ENCODE data around the gene CRAT. TPM values are rescaled to one million over a fixed set of nuclear protein-coding genes. Genes with fewer than 3 reads are reported as not detected.

The CRAT gene
- total and polyA plus RNA-seq, 5 donors from 2014 or later = 8.7 to 12.5 (median 10.9) TPM

GRCh38 chr9:129060991-129061390 lies 49.6 kb downstream of the CRAT start:
- peaks cover 39% of the 10 kb centered on the region for H3K36me3 ChIP-seq (ENCODE audit: control insufficient read depth, insufficient read depth, low read length)
- H3K27ac ChIP-seq (ENCODE audit: insufficient read depth, low read length, poor library complexity, severe bottlenecking) = no peak overlapping the region
- peaks cover 0 to 1% (median 0%) of the 10 kb centered on the region in 7 donors for H3K9me3 Mint-ChIP-seq

GRCh38 chr9:129059796-129060785 lies 50.5 kb downstream of the CRAT start:
- Mint-ChIP-seq H3K36me3 (peaks cover 10% of the 10 kb centered on the region), H3K4me3 (no peak overlapping the region), H3K9me3 (peaks cover 0 to 1% (median 0%) of the 10 kb centered on the region in 7 donors), H3K4me1 (no peaks in the 10 kb centered on the region), H3K27ac (no peak overlapping the region), H3K27me3 (no peaks in the 10 kb centered on the region)
- Histone ChIP-seq H3K4me3 (ENCODE audit: low read depth, low read length) (no peak overlapping the region), H3K27ac (ENCODE audit: insufficient read depth, low read length, poor library complexity, severe bottlenecking) (no peak overlapping the region), H3K36me3 (ENCODE audit: control insufficient read depth, insufficient read depth, low read length) (peaks cover 38% of the 10 kb centered on the region), H3K4me1 (ENCODE audit: control insufficient read depth, insufficient read depth, low read length, poor library complexity, severe bottlenecking) (no peaks in the 10 kb centered on the region), H3K9me3 (ENCODE audit: control insufficient read depth in 2 of 2, low read length in 2 of 2) (no peaks in the 10 kb centered on the region), H3K27me3 (ENCODE audit: control insufficient read depth, insufficient read depth, low read length) (no peaks in the 10 kb centered on the region)
- no peak for ATAC-seq (ENCODE audit: low read depth in 2 of 2)
- DNase-seq = no peak

More at GRCh38 chr9:129060991-129061390, 49.6 kb downstream of the CRAT start:
- Mint-ChIP-seq H3K4me1 (no peaks in the 10 kb centered on the region), H3K27me3 (no peaks in the 10 kb centered on the region), H3K27ac (no peak overlapping the region), H3K36me3 (peaks cover 15% of the 10 kb centered on the region), H3K4me3 (no peak overlapping the region)
- DNase-seq = no peak
- Histone ChIP-seq H3K27me3 (ENCODE audit: control insufficient read depth, insufficient read depth, low read length) (no peaks in the 10 kb centered on the region), H3K9me3 (ENCODE audit: control insufficient read depth in 2 of 2, low read length in 2 of 2) (no peaks in the 10 kb centered on the region), H3K4me1 (ENCODE audit: control insufficient read depth, insufficient read depth, low read length, poor library complexity, severe bottlenecking) (no peaks in the 10 kb centered on the region), H3K4me3 (ENCODE audit: low read depth, low read length) (no peak overlapping the region)
- ATAC-seq (ENCODE audit: low read depth in 2 of 2) = no peak

- Histone ChIP-seq H3K27ac (ENCODE audit: insufficient read depth, low read length, poor library complexity, severe bottlenecking) (no peak overlapping the region), H3K9me3 (ENCODE audit: control insufficient read depth in 2 of 2, low read length in 2 of 2) (no peaks in the 10 kb centered on the region), H3K27me3 (ENCODE audit: control insufficient read depth, insufficient read depth, low read length) (no peaks in the 10 kb centered on the region), H3K36me3 (ENCODE audit: control insufficient read depth, insufficient read depth, low read length) (peaks cover 37% of the 10 kb centered on the region), H3K4me3 (ENCODE audit: low read depth, low read length) (no peak overlapping the region), H3K4me1 (ENCODE audit: control insufficient read depth, insufficient read depth, low read length, poor library complexity, severe bottlenecking) (no peaks in the 10 kb centered on the region)
- H3K9me3 Mint-ChIP-seq = peaks cover 0 to 1% (median 0%) of the 10 kb centered on the region in 7 donors
- peaks cover 16% of the 10 kb centered on the region for H3K36me3 Mint-ChIP-seq
- ATAC-seq (ENCODE audit: low read depth in 2 of 2) (no peak), DNase-seq (no peak)
- no peaks in the 10 kb centered on the region for H3K27me3 Mint-ChIP-seq
- H3K4me3 Mint-ChIP-seq = no peak overlapping the region
- peaks cover 0 to 2% (median 0%) of the 10 kb centered on the region in 4 donors for H3K4me1 Mint-ChIP-seq
- no peak overlapping the region for H3K27ac Mint-ChIP-seq
Observed at GRCh38 chr9:129058965-129059795, 51.4 kb downstream of the CRAT start.

- H3K27me3 Mint-ChIP-seq = no peaks in the 10 kb centered on the region
- H3K27ac ChIP-seq (ENCODE audit: insufficient read depth, low read length, poor library complexity, severe bottlenecking) = no peak overlapping the region
- no peaks in the 10 kb centered on the region for H3K9me3 ChIP-seq (ENCODE audit: control insufficient read depth in 2 of 2, low read length in 2 of 2)
- peaks cover 8% of the 10 kb centered on the region for H3K36me3 Mint-ChIP-seq
- H3K36me3 ChIP-seq (ENCODE audit: control insufficient read depth, insufficient read depth, low read length) = peaks cover 37% of the 10 kb centered on the region
- ATAC-seq (ENCODE audit: low read depth in 2 of 2) (no peak), DNase-seq (no peak)
- H3K4me3 Mint-ChIP-seq = no peak overlapping the region
- peaks cover 0 to 2% (median 0%) of the 10 kb centered on the region in 4 donors for H3K4me1 Mint-ChIP-seq
- no peaks in the 10 kb centered on the region for H3K4me1 ChIP-seq (ENCODE audit: control insufficient read depth, insufficient read depth, low read length, poor library complexity, severe bottlenecking)
- H3K9me3 Mint-ChIP-seq = peaks cover 0 to 1% (median 0%) of the 10 kb centered on the region in 7 donors
- no peak overlapping the region for H3K27ac Mint-ChIP-seq
- no peak overlapping the region for H3K4me3 ChIP-seq (ENCODE audit: low read depth, low read length)
- no peaks in the 10 kb centered on the region for H3K27me3 ChIP-seq (ENCODE audit: control insufficient read depth, insufficient read depth, low read length)
Observed at GRCh38 chr9:129054163-129054851, 56.3 kb downstream of the CRAT start.

GRCh38 chr9:129053020-129053419 lies 57.6 kb downstream of the CRAT start:
- H3K4me3 Mint-ChIP-seq = no peak overlapping the region
- DNase-seq = no peak
- Histone ChIP-seq H3K27me3 (ENCODE audit: control insufficient read depth, insufficient read depth, low read length) (no peaks in the 10 kb centered on the region), H3K4me3 (ENCODE audit: low read depth, low read length) (no peak overlapping the region), H3K4me1 (ENCODE audit: control insufficient read depth, insufficient read depth, low read length, poor library complexity, severe bottlenecking) (no peaks in the 10 kb centered on the region), H3K36me3 (ENCODE audit: control insufficient read depth, insufficient read depth, low read length) (peaks cover 44% of the 10 kb centered on the region), H3K9me3 (ENCODE audit: control insufficient read depth in 2 of 2, low read length in 2 of 2) (no peaks in the 10 kb centered on the region), H3K27ac (ENCODE audit: insufficient read depth, low read length, poor library complexity, severe bottlenecking) (no peak overlapping the region)
- no peak for ATAC-seq (ENCODE audit: low read depth in 2 of 2)
- no peaks in the 10 kb centered on the region for H3K9me3 Mint-ChIP-seq
- peaks cover 13% of the 10 kb centered on the region for H3K36me3 Mint-ChIP-seq
- no peaks in the 10 kb centered on the region for H3K27me3 Mint-ChIP-seq
- H3K27ac Mint-ChIP-seq = no peak overlapping the region
- H3K4me1 Mint-ChIP-seq = peaks cover 0 to 2% (median 0%) of the 10 kb centered on the region in 4 donors

GRCh38 chr9:129052592-129052991 lies 58.0 kb downstream of the CRAT start:
- peaks cover 13% of the 10 kb centered on the region for H3K36me3 Mint-ChIP-seq
- peaks cover 48% of the 10 kb centered on the region for H3K36me3 ChIP-seq (ENCODE audit: control insufficient read depth, insufficient read depth, low read length)
- no peaks in the 10 kb centered on the region for H3K27me3 ChIP-seq (ENCODE audit: control insufficient read depth, insufficient read depth, low read length)
- H3K4me3 ChIP-seq (ENCODE audit: low read depth, low read length) = no peak overlapping the region
- H3K4me3 Mint-ChIP-seq = no peak overlapping the region
- peaks cover 0 to 2% (median 0%) of the 10 kb centered on the region in 4 donors for H3K4me1 Mint-ChIP-seq
- H3K27ac ChIP-seq (ENCODE audit: insufficient read depth, low read length, poor library complexity, severe bottlenecking) = no peak overlapping the region
- DNase-seq (no peak), ATAC-seq (ENCODE audit: low read depth in 2 of 2) (no peak)
- no peak overlapping the region for H3K27ac Mint-ChIP-seq
- H3K9me3 ChIP-seq (ENCODE audit: control insufficient read depth in 2 of 2, low read length in 2 of 2) = no peaks in the 10 kb centered on the region
- H3K4me1 ChIP-seq (ENCODE audit: control insufficient read depth, insufficient read depth, low read length, poor library complexity, severe bottlenecking) = no peaks in the 10 kb centered on the region
- no peaks in the 10 kb centered on the region for H3K9me3 Mint-ChIP-seq
- no peaks in the 10 kb centered on the region for H3K27me3 Mint-ChIP-seq
